HG03575 (cell line): Measurements from ENCODE around the gene ATP8A2.
"Not testable (repeated sequence)": the region's sequence is repeated elsewhere in the genome, so short reads cannot be mapped to it uniquely, and the experiment has no call there.

Source experiments
- ATAC-seq: cut with Tn5 transposase; IDR thresholded peaks from one replicate; pipeline ENCODE4 v1.9.1; 2021; ENCODE audit not compliant: unreplicated experiment, insufficient number of reproducible peaks, low FRiP score; ENCODE audit errors: extremely low read depth

Gene ATP8A2

GRCh38 chr13:25943081-25943480, 571.3 kb downstream of the ATP8A2 start:
- ATAC-seq: no peak

DNA sequence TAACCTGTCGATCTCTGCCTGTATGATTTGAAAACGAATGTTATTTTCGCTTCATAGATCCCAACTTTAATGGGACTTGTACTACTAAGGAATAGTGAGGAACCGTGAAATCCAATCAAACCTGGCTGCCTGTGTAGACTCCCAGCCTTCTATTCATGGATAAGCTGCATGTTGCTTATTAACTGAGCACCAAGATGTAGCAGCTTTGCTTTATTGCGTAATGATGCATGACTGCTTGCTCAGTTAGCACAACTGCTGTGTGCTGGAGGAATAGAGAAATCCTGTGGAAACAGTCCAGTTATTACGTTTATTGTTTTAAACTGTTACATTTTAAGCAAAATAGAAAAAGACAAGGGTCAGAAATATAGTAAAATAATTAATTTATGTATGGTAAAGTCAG, 571.9 kb downstream of the ATP8A2 start:
- ATAC-seq: no peak

GRCh38 chr13:25945596-25945995, 573.8 kb downstream of the ATP8A2 start:
- no peak for ATAC-seq

DNA sequence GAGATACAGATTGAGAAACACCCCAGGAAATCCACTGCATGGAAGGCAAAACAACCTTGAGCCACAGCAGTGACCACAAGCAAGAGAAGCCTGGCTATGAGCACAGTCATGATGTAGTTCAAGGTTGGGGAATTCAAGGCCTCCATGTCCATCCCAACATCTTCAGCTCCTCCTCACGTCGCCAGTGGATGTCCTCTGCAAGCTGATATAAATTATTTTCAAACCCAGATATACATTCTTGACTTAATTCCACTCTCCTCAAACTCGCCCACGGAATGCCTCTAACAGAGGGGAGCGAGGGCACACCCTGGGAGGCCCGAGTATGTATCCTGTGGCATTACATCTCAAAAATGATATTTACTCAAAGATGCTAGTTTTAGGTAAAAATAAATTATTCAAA, 574.5 kb downstream of the ATP8A2 start:
- no peak for ATAC-seq

GRCh38 chr13:25948910-25949309, 577.1 kb downstream of the ATP8A2 start:
- ATAC-seq: no peak

- ATAC-seq: no peak
Observed at GRCh38 chr13:25951831-25952230, 580.1 kb downstream of the ATP8A2 start.

GRCh38 chr13:25954080-25954479, 582.3 kb downstream of the ATP8A2 start:
- not testable (repeated sequence) for ATAC-seq

GRCh38 chr13:25954943-25955342, 583.2 kb downstream of the ATP8A2 start:
- not testable (repeated sequence) for ATAC-seq

DNA sequence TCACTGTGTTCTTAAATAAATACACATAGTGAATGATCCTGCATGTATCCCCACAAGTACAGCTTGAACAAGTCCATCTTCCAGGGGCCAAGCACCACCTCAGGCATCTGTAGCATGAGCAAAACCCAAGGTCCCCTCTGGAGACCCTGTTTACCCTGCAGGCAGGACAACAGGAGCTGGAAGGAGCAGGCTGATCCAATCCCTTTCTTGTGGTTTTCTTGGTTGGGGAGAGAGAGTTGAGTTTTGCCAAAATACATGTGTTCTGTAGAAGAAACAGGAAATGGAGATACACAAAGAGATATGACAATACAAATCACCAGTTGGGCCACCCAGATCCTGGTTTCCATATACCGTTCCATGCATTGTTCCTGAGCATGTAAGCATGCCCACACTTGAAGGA, 587.2 kb downstream of the ATP8A2 start:
- no peak for ATAC-seq

- no peak for ATAC-seq
Observed at GRCh38 chr13:25961294-25961693, 589.5 kb downstream of the ATP8A2 start.

- ATAC-seq: no peak
Observed at GRCh38 chr13:25963674-25964073, 591.9 kb downstream of the ATP8A2 start.

GRCh38 chr13:25965596-25965995, 593.8 kb downstream of the ATP8A2 start:
- no peak for ATAC-seq

DNA sequence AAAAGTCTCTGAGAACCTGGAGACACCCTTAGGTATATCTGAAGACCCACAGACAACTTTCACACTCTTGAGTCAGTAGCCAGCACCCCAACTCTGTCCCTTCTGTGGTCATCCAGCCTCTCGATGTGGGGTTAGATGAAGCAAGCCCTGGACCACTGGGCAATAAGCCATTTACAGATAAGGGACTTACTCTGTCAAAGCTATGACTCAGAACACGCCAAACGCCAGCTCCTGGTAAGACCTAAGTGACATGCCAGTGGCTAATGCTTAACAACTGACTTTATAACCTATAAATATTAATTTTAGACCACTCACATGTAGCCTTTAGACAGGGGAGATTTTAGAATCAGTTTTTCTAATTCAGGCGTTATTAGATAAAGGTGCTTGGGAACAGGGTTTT, 594.3 kb downstream of the ATP8A2 start:
- no peak for ATAC-seq

- no peak for ATAC-seq
Observed at GRCh38 chr13:25967144-25967543, 595.4 kb downstream of the ATP8A2 start.

DNA sequence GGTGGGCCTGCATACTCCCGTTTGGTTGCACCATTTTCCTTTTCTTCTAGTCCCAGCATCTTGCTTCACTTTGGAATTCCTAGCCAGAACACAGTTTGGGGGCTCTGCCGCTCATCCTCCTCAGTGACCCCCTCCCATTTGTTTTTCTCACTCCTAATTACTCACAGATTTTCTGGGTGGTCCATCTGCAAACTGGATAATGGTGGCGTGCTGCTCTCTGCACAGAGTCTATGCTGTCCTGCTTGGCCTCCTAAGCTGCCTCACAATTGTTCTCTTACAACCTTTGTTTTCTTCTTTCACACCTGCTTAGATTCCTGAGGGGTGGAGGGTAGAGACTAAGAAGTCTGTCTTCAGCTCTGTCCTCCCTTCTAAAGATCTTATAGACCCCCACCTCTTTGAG, 599.3 kb downstream of the ATP8A2 start:
- ATAC-seq: no peak

- no peak for ATAC-seq
Observed at GRCh38 chr13:25971459-25972145, 599.8 kb downstream of the ATP8A2 start.

GRCh38 chr13:25973085-25973484, 601.3 kb downstream of the ATP8A2 start:
- ATAC-seq: no peak

- no peak for ATAC-seq
Observed at GRCh38 chr13:25973576-25973975, 601.8 kb downstream of the ATP8A2 start.

DNA sequence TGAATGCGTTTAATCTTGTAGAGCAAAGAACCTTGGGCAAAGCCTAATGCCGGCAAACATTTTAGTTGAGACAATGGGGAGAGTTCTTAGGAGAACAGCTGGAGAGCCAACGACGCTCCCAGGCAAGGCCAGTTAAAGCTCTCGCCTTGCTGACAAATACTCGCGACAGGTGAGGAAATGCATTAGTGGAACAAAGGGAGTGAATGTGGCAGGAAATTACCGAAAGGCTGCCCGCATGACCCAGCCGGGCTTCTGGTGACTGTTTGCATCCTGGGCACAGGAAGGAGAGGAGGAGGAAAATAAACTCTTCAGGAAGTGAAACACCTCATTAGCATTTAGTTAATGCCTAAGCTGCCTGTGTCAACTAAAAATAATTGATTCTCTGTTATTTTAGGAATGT, 605.4 kb downstream of the ATP8A2 start:
- ATAC-seq: no peak

DNA sequence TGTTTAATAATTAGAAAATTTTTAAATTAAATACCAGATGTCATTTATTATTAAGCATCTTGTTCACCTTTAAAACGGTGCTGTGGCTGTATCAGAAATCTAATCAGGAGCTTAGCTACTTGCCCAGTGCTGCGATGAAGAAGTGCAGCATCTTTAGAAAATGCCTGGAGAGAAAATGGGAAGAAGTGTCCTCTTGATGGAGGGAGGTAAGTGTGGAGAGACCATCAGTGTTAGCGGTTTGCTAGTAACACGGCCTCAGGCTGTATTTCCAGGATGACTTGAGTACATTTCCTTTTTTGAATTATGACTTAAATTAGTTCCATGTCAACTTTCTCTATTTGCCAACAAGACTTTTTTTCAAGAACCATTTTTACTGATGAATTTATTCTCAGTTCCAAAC, 605.9 kb downstream of the ATP8A2 start:
- ATAC-seq: no peak

- ATAC-seq: no peak
Observed at GRCh38 chr13:25978961-25979360, 607.2 kb downstream of the ATP8A2 start.
